Measurements from ENCODE around the gene RASAL1. TPM values are rescaled to one million over a fixed set of nuclear protein-coding genes. Genes with fewer than 3 reads are reported as not detected.

The RASAL1 gene
- polyA plus RNA-seq, 1 of the 3 experiments (the other 2 are of a cell fraction): not detected

DNA sequence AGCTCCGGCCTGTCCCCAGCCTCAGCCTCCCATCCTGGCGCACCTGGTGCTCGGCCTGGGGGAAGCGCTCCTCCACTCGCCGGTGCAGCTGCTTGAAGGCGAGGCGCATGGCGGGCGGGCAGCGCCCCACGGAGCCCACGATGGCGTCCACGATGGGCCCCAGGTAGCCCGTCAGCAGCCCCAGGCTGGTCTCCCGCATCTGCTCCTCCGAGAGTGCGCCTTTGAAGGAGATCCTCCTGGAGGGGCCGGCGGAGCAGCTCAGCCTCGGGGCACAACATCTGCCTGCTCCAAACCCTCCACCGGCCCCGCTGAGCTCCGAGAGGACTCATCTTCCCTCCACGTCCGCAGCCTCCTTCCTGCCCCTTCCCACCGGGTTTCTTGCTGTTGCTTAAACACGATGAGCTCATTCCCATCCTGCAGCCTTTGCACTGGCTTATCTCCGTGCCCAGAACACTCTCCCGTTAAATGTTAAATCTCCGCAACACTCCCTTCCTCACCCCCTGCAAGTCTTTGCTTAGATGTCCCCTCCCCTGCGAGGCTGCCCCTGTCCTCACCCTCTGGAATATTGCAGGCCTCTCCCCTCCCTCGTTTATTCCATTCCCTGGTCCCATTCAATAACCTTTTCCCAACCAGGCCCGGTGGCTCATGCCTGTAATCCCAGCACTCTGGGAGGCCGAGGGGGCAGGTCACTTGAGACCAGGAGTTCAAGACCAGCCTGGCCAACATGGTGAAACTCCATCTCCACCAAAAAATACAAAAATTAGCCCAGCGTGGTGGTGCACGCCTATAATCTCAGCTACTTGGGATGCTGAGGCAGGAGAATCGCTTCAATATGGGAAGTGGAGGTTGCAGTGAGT, 23.3 kb downstream of the RASAL1 start:
- H3K36me3 ChIP-seq (replicated peaks in 1 of 2; ENCODE audit: control insufficient read depth in 1 of 2, insufficient read depth in 2 of 2, low read length in 1 of 2): no peaks in the 10 kb centered on the region
- ChIA-PET POLR2A (no interaction called here), CTCF (interaction anchor here (0.6 to 1.9 kb wide), 4 partner anchors 13 to 313 kb away, joined by 3 to 4 read pairs (median 3); no protein-coding TSS in a partner anchor)
- H3K9me3 ChIP-seq: no peaks in the 10 kb centered on the region
- H3K27ac ChIP-seq (ENCODE audit: low read depth in 2 of 2, low read length in 1 of 2): no peak overlapping the region
- no peaks in the 10 kb centered on the region for H3K9me2 ChIP-seq
- no peak overlapping the region for H3K9ac ChIP-seq
- H3K79me2 ChIP-seq (ENCODE audit: insufficient read depth): no peaks in the 10 kb centered on the region
- H4K20me1 ChIP-seq (ENCODE audit: insufficient read depth): no peaks in the 10 kb centered on the region
- 66% methylated on average over 23 of the region's 39 CpGs for WGBS (ENCODE audit: low lambda C conversion rate)
- H3F3A ChIP-seq (replicated peaks; ENCODE audit: insufficient read depth): no peaks in the 10 kb centered on the region
- H3K4me3 ChIP-seq (ENCODE audit: low read depth in 2 of 2, low read length in 1 of 2): no peak overlapping the region
- H3K27me3 ChIP-seq (ENCODE audit: insufficient read depth): no peaks in the 10 kb centered on the region
- no peak overlapping the region for H3K4me2 ChIP-seq
- TF ChIP-seq, protein P1, sequence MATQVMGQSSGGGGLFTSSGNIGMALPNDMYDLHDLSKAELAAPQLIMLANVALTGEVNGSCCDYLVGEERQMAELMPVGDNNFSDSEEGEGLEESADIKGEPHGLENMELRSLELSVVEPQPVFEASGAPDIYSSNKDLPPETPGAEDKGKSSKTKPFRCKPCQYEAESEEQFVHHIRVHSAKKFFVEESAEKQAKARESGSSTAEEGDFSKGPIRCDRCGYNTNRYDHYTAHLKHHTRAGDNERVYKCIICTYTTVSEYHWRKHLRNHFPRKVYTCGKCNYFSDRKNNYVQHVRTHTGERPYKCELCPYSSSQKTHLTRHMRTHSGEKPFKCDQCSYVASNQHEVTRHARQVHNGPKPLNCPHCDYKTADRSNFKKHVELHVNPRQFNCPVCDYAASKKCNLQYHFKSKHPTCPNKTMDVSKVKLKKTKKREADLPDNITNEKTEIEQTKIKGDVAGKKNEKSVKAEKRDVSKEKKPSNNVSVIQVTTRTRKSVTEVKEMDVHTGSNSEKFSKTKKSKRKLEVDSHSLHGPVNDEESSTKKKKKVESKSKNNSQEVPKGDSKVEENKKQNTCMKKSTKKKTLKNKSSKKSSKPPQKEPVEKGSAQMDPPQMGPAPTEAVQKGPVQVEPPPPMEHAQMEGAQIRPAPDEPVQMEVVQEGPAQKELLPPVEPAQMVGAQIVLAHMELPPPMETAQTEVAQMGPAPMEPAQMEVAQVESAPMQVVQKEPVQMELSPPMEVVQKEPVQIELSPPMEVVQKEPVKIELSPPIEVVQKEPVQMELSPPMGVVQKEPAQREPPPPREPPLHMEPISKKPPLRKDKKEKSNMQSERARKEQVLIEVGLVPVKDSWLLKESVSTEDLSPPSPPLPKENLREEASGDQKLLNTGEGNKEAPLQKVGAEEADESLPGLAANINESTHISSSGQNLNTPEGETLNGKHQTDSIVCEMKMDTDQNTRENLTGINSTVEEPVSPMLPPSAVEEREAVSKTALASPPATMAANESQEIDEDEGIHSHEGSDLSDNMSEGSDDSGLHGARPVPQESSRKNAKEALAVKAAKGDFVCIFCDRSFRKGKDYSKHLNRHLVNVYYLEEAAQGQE (IDR thresholded peaks at IDR 0.05; ENCODE audit: low read depth, low read length): no peak
- TF ChIP-seq POLR2AphosphoS5 (IDR thresholded peaks at IDR 0.05; ENCODE audit: low read depth, low read length): no peak
- no peak for TF ChIP-seq NFIC (IDR thresholded peaks at IDR 0.05; ENCODE audit: borderline replicate concordance)
- TF ChIP-seq NRF1 (IDR thresholded peaks at IDR 0.05; ENCODE audit: low read depth, low read length): no peak
- TF ChIP-seq EZH2phosphoT487 (IDR thresholded peaks at IDR 0.05; ENCODE audit: borderline replicate concordance, low read depth): no peak
- TF ChIP-seq ELF1 (IDR thresholded peaks at IDR 0.05): no peak
- no peak for TF ChIP-seq TCF12 (IDR thresholded peaks at IDR 0.05)
- TF ChIP-seq TEAD4 (IDR thresholded peaks at IDR 0.05; ENCODE audit: borderline replicate concordance, insufficient read depth): no peak
- no peak for TF ChIP-seq EP300 (IDR thresholded peaks at IDR 0.05; ENCODE audit: borderline replicate concordance in 1 of 2, low read depth in 1 of 2, low read length in 1 of 2)
- no peak for TF ChIP-seq MEF2A (IDR thresholded peaks at IDR 0.05; ENCODE audit: borderline replicate concordance, low read depth)
- TF ChIP-seq, protein P2, sequence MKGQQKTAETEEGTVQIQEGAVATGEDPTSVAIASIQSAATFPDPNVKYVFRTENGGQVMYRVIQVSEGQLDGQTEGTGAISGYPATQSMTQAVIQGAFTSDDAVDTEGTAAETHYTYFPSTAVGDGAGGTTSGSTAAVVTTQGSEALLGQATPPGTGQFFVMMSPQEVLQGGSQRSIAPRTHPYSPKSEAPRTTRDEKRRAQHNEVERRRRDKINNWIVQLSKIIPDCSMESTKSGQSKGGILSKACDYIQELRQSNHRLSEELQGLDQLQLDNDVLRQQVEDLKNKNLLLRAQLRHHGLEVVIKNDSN (IDR thresholded peaks at IDR 0.05; ENCODE audit: borderline replicate concordance, low read depth): no peak
- no peak for TF ChIP-seq FOXM1 (IDR thresholded peaks at IDR 0.05; ENCODE audit: low read depth)
- TF ChIP-seq GABPA (IDR thresholded peaks at IDR 0.05; ENCODE audit: low read depth): no peak
- TF ChIP-seq FOSL2 (IDR thresholded peaks at IDR 0.05; ENCODE audit: borderline replicate concordance, low read depth): no peak
- TF ChIP-seq USF2 (IDR thresholded peaks at IDR 0.05; ENCODE audit: borderline replicate concordance, low read depth, low read length): no peak
- TF ChIP-seq PBX3 (IDR thresholded peaks at IDR 0.05): no peak
- TF ChIP-seq, protein P3, sequence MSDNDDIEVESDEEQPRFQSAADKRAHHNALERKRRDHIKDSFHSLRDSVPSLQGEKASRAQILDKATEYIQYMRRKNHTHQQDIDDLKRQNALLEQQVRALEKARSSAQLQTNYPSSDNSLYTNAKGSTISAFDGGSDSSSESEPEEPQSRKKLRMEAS (IDR thresholded peaks at IDR 0.05; ENCODE audit: low read depth): no peak
- TF ChIP-seq MXI1 (IDR thresholded peaks at IDR 0.05; ENCODE audit: low read depth, low read length): no peak
- H2AFZ ChIP-seq (ENCODE audit: low read depth): no peak overlapping the region
- no peaks in the 10 kb centered on the region for H3K4me1 ChIP-seq (ENCODE audit: control insufficient read depth in 1 of 2, insufficient read depth in 2 of 2, low read depth in 1 of 2, low read length in 1 of 2)
- no peak for DNase-seq
